ENCODE results near the gene PHTF1.

PHTF1 gene

GRCh38 chr1:113662101-113662500 lies 97.2 kb downstream of the PHTF1 start:
- no peak for DNase-seq

DNA sequence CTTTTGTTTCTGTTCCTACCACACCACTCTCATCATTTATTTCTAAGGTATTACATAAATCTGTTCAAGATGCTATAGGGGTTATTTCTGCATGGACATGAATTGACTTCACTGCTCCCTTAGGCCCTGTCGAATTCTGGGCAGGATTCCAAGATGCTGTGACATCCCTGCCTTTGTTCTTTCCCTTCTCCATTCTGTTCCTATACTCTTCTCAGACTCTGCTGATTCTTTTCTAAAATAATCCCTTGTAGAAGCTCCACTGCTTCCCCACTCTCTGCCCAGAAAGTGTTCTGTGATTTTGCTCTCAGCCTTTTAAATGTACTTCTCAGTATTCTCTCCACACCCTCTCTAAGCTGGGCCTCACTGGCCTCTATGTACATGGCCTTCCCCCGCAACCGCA lies 99.2 kb downstream of the PHTF1 start:
- DNase-seq, result no peak

DNA sequence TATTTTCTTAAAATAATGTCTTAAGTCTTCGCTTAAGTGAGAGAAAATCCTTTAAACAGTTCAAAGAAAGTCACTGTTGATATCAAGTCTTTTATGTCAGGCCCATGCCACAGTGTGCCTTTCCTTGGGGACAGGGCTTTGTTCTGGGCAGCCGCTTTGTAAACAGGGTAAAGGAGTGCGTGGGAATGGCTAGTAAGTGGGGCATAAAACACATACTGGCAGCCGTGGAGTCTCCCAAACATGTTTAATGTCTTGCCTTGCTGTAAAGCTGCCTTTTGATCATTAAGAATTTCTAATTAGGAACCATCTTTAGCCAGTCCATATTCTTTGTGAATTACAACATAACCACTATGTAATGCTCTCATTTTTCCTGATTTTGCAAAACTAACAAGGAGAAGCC lies 99.7 kb downstream of the PHTF1 start:
- DNase-seq, result no peak

DNA sequence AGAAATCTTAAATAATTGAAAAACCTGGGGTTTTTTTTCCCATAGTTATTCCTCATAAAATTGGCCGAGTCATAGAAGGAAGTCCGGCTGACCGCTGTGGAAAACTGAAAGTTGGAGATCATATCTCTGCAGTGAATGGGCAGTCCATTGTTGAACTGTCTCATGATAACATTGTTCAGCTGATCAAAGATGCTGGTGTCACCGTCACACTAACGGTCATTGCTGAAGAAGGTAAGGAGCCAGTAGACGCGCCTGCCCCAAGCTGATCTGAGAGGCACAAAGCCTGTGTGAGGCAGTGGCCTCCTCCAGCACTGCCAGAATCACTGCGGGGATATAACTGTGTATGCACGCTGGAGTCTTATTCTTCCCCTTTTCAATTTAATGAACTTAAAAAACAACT lies 100.3 kb downstream of the PHTF1 start:
- no peak for DNase-seq

GRCh38 chr1:113657556-113658063 lies 101.7 kb downstream of the PHTF1 start:
- DNase-seq, result no peak

- DNase-seq, result no peak
Measured at GRCh38 chr1:113657126-113657525, 102.2 kb downstream of the PHTF1 start.

DNA sequence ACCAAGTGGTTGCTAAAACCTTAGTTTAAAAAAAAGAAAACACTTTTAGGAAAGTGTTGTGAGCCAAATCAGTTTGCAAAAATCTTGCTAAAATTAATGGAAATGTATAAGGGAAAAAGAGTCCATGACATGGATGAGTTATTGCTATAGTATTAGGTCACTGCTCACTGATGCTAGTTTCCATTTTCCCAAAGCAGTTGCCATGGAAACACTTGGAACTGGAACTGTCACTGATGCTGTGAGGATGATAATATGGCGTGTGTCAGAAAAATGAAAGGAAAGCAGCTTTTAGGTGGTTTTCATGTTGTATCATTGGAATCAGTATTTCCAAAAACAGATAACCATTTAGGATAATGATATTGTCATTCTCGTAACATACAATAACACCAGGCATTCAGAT lies 104.4 kb downstream of the PHTF1 start:
- DNase-seq, result no peak

- DNase-seq, result no peak
Measured at GRCh38 chr1:113653741-113654140, 105.5 kb downstream of the PHTF1 start.

DNA sequence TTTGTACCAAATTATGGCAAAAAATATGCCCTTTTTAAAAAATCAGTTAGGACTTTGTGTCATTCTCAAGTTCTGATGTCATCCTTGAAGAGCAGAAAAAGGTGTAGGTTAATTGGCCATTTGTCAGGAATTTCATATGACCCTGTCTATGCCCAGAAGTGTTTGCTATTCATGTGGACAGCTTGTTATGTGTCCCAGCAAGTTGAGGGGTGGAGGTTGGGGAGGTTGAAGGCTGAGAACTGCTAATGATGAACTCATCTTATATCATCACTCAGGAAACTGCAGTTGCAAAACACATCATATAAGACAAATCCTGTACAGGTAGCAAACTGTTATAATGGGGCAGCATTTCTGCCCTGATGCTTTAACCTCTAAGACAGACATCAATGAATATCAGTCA lies 106.5 kb downstream of the PHTF1 start:
- DNase-seq, result no peak

DNA sequence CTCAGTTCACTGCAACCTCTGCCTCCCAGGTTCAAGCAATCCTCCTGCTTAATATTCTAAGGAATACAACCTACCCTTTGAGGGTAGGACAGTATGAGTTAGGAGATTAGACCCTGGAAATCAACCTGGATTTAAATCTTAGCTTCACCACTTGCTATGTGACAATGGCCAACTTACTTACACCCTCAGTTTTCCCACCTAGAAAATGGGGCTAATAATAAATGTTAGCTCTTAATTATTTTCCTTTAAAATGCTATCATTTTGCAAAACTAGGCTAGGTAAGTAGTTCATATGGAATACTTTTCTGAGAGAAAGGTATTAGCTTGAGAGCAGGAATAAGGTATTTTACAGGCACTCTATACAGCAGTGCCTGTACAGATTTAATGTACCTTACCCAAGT lies 110.8 kb downstream of the PHTF1 start:
- DNase-seq, result no peak

- no peak for DNase-seq
Measured at GRCh38 chr1:113647164-113647563, 112.1 kb downstream of the PHTF1 start.

Data from stimulated activated naive CD4-positive, alpha-beta T cell treated with Interleukin-2 at 50 U/mL for 16 hours (primary cell).